ENCODE data around the gene ETDB. TPM values are rescaled to one million over a fixed set of nuclear protein-coding genes. Genes with fewer than 3 reads are reported as not detected.
"Not testable (repeated sequence)": the region's sequence is repeated elsewhere in the genome, so short reads cannot be mapped to it uniquely, and the experiment has no call there.

ETDB gene
- total RNA-seq (not detected), polyA plus RNA-seq (ENCODE audit: insufficient read depth in 1 of 8, insufficient read length in 8 of 8, low replicate concordance in 1 of 8) (not detected)
- long read RNA-seq, donor 1 = 0 reads
- long read RNA-seq, donor 2 = 0 reads
- long read RNA-seq, donor 3 = 0 reads
- long read RNA-seq, donor 4 = 0 reads
- long read RNA-seq, donor 5 = 0 reads
- long read RNA-seq, donor 6 = 0 reads
- long read RNA-seq, donor 7 = 0 reads
- long read RNA-seq, donor 8 = 0 reads
- long read RNA-seq, donor 9 = 0 reads
- long read RNA-seq, donor 10 = 0 reads
- long read RNA-seq, donor 11 = 0 reads

DNA sequence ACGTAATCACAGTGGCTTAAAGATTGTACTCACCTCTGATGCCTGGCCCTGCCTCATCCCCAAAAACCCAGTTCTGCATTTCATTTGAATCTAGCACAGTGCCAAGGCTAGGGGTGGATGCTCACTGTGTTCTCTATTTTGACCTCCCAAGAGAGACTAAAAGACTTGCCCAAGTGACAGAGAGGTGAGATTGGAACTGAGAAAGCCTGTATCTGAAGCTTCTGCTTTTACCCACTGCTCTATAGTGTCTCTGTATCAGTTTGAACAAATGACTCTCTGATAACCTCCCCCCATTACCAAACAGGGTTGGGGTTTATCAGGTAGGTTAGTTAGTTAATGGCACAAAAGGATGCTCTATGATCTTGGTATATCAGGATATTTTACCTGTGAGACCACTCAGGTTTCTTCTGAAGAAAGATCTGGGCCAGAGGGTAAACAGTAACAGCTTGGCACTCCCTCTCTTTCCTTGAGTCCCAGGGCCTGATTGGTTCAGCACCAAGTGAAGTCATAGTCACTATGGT is at the start of gene ETDB:
Gene ETDB (minus strand): TSS at position 471 of the 521 bp plus-strand sequence. CDS start 1,265 bp downstream, outside the sequence.
- H3K4me3 ChIP-seq (ENCODE audit: low read length); H3K9me3 ChIP-seq (replicated peaks; ENCODE audit: control insufficient read depth, low read depth, low read length); H3K36me3 ChIP-seq (ENCODE audit: control insufficient read depth, insufficient read depth, low read length); H3K27me3 ChIP-seq (ENCODE audit: control insufficient read depth, insufficient read depth, low read length); DNase-seq; H3K4me1 ChIP-seq (ENCODE audit: control insufficient read depth, insufficient read depth, low read length); H3K27ac ChIP-seq (ENCODE audit: low read length): not testable (repeated sequence)
- no CpG with 5 or more reads among the region's 1 CpG for WGBS (ENCODE audit: insufficient coverage)

DNA sequence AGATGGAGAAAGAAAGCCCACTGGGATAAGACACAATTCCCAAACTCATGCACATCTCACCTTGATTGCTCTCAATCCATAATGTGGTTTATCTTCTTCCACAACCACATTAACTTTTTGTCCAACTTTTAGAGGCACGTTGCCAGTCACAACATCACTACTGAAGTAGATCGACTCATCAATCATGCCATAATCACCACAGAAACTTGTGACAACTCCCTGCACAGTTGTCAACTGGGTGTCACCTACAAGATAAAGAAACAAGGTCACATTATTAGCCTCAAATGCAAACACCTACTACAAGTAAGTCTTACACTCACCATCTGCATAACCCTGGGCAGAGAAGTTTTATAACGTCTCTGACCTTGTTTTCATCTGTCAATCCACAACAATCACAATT is 49.2 kb upstream of the ETDB start:
- WGBS (ENCODE audit: insufficient coverage) = 86% methylated on average over 1 of the region's 3 CpGs
- H3K27me3 ChIP-seq (ENCODE audit: control insufficient read depth, insufficient read depth, low read length); DNase-seq; H3K9me3 ChIP-seq (replicated peaks; ENCODE audit: control insufficient read depth, low read depth, low read length); H3K4me1 ChIP-seq (ENCODE audit: control insufficient read depth, insufficient read depth, low read length); H3K27ac ChIP-seq (ENCODE audit: low read length); H3K4me3 ChIP-seq (ENCODE audit: low read length); H3K36me3 ChIP-seq (ENCODE audit: control insufficient read depth, insufficient read depth, low read length): not testable (repeated sequence)

DNA sequence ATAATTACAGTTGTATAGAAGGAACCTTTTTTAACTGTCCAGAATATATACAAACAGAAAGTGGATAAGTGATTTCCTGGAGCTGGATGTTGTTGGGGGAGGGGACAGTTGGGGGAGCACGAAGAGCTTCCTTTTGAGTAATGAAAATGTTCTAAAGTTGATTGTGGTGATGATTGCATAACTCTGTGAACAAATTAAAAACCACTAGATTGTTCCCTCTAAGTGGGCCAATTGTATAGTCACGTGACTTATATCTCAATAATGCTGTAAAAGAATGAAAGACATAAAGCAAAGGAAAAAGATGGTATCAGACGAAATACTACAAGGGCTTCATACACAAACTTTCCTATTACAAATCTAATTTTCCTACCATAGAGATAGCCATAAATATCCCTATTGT is 48.2 kb upstream of the ETDB start:
- no peak for DNase-seq
- H3K4me3 ChIP-seq (ENCODE audit: low read length) = no peak overlapping the region
- H3K9me3 ChIP-seq (replicated peaks; ENCODE audit: control insufficient read depth, low read depth, low read length) = no peaks in the 10 kb centered on the region
- H3K27me3 ChIP-seq (ENCODE audit: control insufficient read depth, insufficient read depth, low read length) = peaks cover 2% of the 10 kb centered on the region
- no peaks in the 10 kb centered on the region for H3K4me1 ChIP-seq (ENCODE audit: control insufficient read depth, insufficient read depth, low read length)
- no peaks in the 10 kb centered on the region for H3K36me3 ChIP-seq (ENCODE audit: control insufficient read depth, insufficient read depth, low read length)
- H3K27ac ChIP-seq (ENCODE audit: low read length) = no peak overlapping the region
- no CpG with 5 or more reads among the region's 3 CpGs for WGBS (ENCODE audit: insufficient coverage)

DNA sequence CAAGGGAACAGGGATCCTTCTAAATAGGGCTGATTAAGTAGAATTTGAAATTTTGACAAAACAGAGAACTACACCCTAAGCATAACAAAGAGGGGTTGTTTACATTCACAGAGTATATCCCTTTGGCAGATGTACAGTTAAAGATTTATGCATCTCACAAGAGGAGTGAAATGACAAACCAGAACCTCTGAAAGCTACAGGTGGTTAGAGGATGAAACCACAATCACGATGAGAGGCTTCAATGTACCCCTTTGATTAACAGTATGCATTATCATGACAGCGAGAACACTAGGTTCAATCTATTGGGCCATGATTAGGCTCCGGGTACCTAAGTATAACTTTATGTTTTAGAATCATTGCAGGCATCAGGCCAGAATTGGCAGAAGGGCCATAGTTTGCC is 34.4 kb upstream of the ETDB start:
- H3K27ac ChIP-seq (ENCODE audit: low read length); H3K4me3 ChIP-seq (ENCODE audit: low read length); H3K27me3 ChIP-seq (ENCODE audit: control insufficient read depth, insufficient read depth, low read length); H3K9me3 ChIP-seq (replicated peaks; ENCODE audit: control insufficient read depth, low read depth, low read length); H3K4me1 ChIP-seq (ENCODE audit: control insufficient read depth, insufficient read depth, low read length); H3K36me3 ChIP-seq (ENCODE audit: control insufficient read depth, insufficient read depth, low read length); DNase-seq: not testable (repeated sequence)
- WGBS (ENCODE audit: insufficient coverage) = no CpG with 5 or more reads among the region's 3 CpGs

DNA sequence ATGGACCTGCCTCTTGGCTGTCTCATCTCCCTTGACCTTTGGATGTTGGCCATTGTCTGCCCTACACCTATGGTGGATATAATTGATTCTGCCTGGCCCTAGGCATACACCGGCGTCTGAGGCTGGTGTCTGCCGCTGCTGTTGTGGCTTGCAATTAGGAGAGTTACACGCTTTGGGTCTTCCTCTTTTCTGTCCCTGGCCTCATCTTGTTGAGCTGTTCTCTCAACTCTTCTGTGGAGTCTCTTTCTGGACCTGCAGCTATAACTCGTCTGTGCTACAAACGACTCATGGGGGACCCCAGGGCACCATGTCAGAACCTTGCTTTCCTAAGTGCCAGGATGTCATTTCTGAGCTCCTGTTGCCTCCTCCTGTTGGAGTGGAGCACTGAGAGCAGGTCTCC is 5.8 kb upstream of the ETDB start:
- not testable (repeated sequence) for H3K27ac ChIP-seq (ENCODE audit: low read length); H3K27me3 ChIP-seq (ENCODE audit: control insufficient read depth, insufficient read depth, low read length); H3K4me3 ChIP-seq (ENCODE audit: low read length); H3K36me3 ChIP-seq (ENCODE audit: control insufficient read depth, insufficient read depth, low read length); DNase-seq; H3K9me3 ChIP-seq (replicated peaks; ENCODE audit: control insufficient read depth, low read depth, low read length); H3K4me1 ChIP-seq (ENCODE audit: control insufficient read depth, insufficient read depth, low read length)
- no CpG with 5 or more reads among the region's 6 CpGs for WGBS (ENCODE audit: insufficient coverage)

DNA sequence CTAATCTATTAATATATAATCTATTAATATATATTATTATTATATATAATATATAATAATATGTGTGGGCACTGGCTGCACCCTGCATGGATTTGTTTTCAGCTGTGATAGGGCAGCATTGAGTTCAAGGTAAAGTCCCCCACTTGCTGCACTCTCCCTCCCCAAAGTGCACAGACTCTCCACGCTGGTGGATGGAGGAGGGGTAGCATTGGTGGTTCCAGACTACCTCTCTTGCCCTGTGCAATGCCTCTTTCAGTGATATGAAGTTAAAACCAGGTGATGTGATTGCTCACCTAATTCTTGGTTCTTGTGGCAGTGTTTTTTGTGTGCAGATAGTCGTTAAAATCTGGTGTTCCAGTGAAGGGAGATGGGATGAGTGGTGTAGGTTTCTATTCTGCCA is 4.3 kb downstream of the ETDB start:
- H3K27me3 ChIP-seq (ENCODE audit: control insufficient read depth, insufficient read depth, low read length); H3K27ac ChIP-seq (ENCODE audit: low read length); DNase-seq; H3K4me1 ChIP-seq (ENCODE audit: control insufficient read depth, insufficient read depth, low read length); H3K9me3 ChIP-seq (replicated peaks; ENCODE audit: control insufficient read depth, low read depth, low read length); H3K36me3 ChIP-seq (ENCODE audit: control insufficient read depth, insufficient read depth, low read length); H3K4me3 ChIP-seq (ENCODE audit: low read length): not testable (repeated sequence)
- no CpG with 5 or more reads among the region's 2 CpGs for WGBS (ENCODE audit: insufficient coverage)

DNA sequence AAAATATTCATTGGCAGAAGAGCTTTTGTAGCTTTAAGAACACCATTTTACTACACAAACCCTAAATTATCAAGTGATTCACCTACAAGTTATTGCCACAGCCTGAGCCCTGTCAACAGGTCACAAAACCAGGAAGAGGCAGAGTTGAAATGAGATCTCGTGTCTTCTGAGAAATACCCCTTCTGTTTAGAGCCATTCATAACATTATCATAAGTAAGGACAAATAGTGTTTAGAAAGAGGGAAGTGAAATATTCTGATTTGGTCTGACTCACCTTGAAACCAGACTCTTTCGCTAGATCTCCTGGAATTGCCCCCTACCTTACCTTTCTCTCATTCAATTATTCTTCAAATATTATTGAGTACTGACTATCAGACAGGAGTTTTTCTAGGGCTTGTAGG is 5.9 kb downstream of the ETDB start:
- Histone ChIP-seq H3K36me3 (ENCODE audit: control insufficient read depth, insufficient read depth, low read length) (no peaks in the 10 kb centered on the region), H3K9me3 (replicated peaks; ENCODE audit: control insufficient read depth, low read depth, low read length) (no peaks in the 10 kb centered on the region), H3K27me3 (ENCODE audit: control insufficient read depth, insufficient read depth, low read length) (peaks cover 4% of the 10 kb centered on the region), H3K27ac (ENCODE audit: low read length) (no peak overlapping the region), H3K4me3 (ENCODE audit: low read length) (no peak overlapping the region), H3K4me1 (ENCODE audit: control insufficient read depth, insufficient read depth, low read length) (no peaks in the 10 kb centered on the region)
- no CpG with 5 or more reads among the region's 2 CpGs for WGBS (ENCODE audit: insufficient coverage)
- no peak for DNase-seq

DNA sequence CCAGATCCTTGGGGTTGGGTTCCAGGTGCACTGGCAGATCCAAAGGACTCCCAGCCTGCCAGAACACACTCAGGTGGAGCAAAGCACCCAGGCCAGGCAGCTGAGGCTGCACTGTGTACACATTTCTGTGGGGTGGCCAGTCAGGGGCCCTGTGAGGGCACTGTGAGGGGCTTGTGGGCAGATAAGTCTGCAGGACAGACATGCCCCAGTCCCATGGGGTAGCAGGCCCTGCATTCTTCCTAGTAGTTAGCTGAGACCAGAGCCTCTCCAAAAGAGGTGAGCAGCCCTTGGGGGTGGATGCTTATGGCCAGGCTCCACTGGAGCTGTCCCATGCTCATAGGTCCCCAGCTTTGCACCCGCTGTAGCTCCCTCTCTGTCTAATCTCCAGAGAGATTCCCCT is 7.6 kb downstream of the ETDB start:
- Histone ChIP-seq H3K4me3 (ENCODE audit: low read length) (no peak overlapping the region), H3K9me3 (replicated peaks; ENCODE audit: control insufficient read depth, low read depth, low read length) (no peaks in the 10 kb centered on the region), H3K27me3 (ENCODE audit: control insufficient read depth, insufficient read depth, low read length) (peaks cover 4% of the 10 kb centered on the region), H3K27ac (ENCODE audit: low read length) (no peak overlapping the region), H3K4me1 (ENCODE audit: control insufficient read depth, insufficient read depth, low read length) (no peaks in the 10 kb centered on the region), H3K36me3 (ENCODE audit: control insufficient read depth, insufficient read depth, low read length) (no peaks in the 10 kb centered on the region)
- no peak for DNase-seq
- WGBS (ENCODE audit: insufficient coverage) = 71% methylated on average over 1 of the region's 1 CpG

DNA sequence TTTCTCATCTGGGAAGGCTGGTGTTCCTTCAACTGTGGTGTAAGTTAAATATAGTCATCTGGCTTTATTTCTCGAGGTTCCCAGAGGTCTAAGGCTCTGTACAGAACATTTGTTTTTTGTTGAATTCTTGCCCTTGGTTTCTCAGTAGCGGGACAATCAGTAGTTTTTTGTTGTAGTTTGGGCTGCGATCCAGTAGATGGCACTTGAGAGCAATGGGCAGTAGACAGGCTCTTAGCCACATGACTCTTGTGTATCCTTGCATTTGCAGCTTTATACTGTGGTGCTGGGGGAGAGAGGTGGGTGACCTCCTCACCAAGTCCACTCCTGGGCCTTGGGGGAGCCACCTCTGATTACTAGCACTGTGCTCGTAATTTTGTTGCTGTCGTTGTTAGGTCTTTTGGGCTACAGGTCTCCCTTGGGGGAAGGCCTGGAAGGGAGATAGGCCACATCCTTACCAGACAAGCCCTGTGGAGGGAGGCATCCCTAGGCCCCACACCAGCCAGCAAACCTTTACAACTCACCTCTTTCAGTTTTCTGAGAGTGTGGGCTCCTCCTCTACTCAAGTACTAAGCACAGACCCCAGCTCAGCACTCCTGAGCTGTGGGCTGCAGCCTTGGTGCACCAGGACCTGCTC is 8.1 kb downstream of the ETDB start:
- DNase-seq = peak; percentile 17
- Histone ChIP-seq H3K36me3 (ENCODE audit: control insufficient read depth, insufficient read depth, low read length) (no peaks in the 10 kb centered on the region), H3K4me1 (ENCODE audit: control insufficient read depth, insufficient read depth, low read length) (no peaks in the 10 kb centered on the region), H3K27me3 (ENCODE audit: control insufficient read depth, insufficient read depth, low read length) (peaks cover 4% of the 10 kb centered on the region), H3K9me3 (replicated peaks; ENCODE audit: control insufficient read depth, low read depth, low read length) (no peaks in the 10 kb centered on the region), H3K27ac (ENCODE audit: low read length) (no peak overlapping the region), H3K4me3 (ENCODE audit: low read length) (no peak overlapping the region)
- WGBS (ENCODE audit: insufficient coverage) = 0% methylated on average over 1 of the region's 5 CpGs

DNA sequence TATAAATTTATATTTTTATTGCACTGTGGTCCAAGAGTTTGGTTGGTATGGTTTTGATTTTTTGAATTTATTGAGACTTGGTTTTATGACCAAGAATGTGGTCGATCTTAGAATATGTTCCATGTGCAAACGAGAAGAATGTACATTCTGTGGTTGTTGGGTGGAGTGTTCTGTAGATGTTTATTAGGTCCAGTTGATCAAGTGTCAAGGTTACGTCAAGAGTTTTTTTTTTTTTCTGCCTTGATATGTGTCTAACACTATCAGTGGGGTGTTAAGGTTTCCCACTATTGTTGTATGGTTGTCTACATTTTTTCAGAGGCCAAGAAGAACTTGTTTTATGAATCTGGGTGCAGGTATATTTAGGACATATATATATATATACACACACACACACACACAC is 10.8 kb downstream of the ETDB start:
- Histone ChIP-seq H3K27ac (ENCODE audit: low read length) (no peak overlapping the region), H3K27me3 (ENCODE audit: control insufficient read depth, insufficient read depth, low read length) (peaks cover 9% of the 10 kb centered on the region), H3K4me3 (ENCODE audit: low read length) (no peak overlapping the region), H3K9me3 (replicated peaks; ENCODE audit: control insufficient read depth, low read depth, low read length) (no peaks in the 10 kb centered on the region), H3K4me1 (ENCODE audit: control insufficient read depth, insufficient read depth, low read length) (no peaks in the 10 kb centered on the region), H3K36me3 (ENCODE audit: control insufficient read depth, insufficient read depth, low read length) (no peaks in the 10 kb centered on the region)
- DNase-seq = no peak
- 56% methylated on average over 1 of the region's 3 CpGs for WGBS (ENCODE audit: insufficient coverage)
